ENCODE measurements around the gene TMEM54.

Gene TMEM54, protein sequence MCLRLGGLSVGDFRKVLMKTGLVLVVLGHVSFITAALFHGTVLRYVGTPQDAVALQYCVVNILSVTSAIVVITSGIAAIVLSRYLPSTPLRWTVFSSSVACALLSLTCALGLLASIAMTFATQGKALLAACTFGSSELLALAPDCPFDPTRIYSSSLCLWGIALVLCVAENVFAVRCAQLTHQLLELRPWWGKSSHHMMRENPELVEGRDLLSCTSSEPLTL

DNA sequence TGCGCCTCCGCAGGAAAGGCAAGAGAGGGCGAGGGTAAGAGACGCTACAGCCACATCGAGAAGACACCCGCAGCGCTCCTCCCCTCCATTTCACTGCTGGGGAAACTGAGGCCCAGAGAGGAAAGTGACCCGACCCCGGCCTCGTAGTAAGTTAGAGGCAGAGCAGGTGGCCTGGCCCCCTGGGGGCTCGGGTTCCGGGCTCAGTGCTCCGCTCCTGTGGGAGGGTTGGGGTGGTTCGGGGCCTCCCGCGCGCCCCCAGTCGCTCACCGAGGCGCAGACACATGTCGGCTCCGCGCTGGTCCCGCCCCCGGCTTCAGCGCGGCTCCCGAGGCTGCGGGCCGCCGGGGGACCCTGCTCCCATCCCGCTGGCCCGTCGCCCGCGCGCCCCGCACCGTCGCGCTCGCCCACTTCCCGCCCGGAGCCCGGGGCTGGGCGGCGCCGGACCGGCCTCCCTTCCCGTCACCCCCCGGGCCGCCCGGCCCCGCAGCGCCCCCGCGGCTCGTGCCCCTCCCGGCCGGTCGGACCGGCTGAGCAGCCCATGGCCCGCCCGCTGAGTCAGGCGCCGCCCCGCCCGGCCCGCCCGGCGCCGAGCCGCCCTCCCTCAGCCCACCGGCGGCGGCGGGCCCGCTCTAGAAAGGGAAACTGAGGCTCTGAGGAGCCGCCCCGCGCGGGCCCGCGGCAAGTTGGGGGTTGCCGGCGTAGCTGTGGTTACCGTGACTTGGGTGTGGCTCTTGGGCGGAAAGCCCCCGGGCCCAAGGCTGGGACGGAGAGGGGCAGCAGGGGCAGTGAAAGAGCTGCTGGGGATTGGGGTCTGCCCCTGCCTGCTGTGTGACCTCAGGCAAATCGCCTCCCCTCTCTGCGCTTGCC lies at the start of gene TMEM54:
Gene TMEM54, minus strand, starts transcription at position 434 of the 867 bp plus-strand sequence. Its CDS starts 151 bp downstream, at position 283.
- no peak within 1 kb of the TSS for H3K27ac ChIP-seq (ENCODE audit: low read depth, low read length, poor library complexity, severe bottlenecking)
- no peaks in the 10 kb centered on the region for H3K79me2 ChIP-seq (ENCODE audit: insufficient read depth, low read length)
- no peaks in the 10 kb centered on the region for H3K9me3 ChIP-seq (ENCODE audit: low read length)
- H3K9me2 ChIP-seq (ENCODE audit: low read depth, low read length): no peaks in the 10 kb centered on the region
- no peaks in the 10 kb centered on the region for H3F3A ChIP-seq (ENCODE audit: insufficient read depth, low read length)
- H4K20me1 ChIP-seq (ENCODE audit: insufficient read depth, low read length): no peaks in the 10 kb centered on the region
- H3K9ac ChIP-seq (ENCODE audit: low read length): no peak within 1 kb of the TSS; the same call in 1 of the 2 replicates
- peak within 1 kb of the TSS; percentile 53 for H3K4me3 ChIP-seq (ENCODE audit: low read depth, low read length, poor library complexity, severe bottlenecking)
- no peak within 1 kb of the TSS for H2AFZ ChIP-seq (ENCODE audit: low read length)
- no peaks in the 10 kb centered on the region for H3K36me3 ChIP-seq (ENCODE audit: insufficient read depth, low read length)
- H3K27me3 ChIP-seq (ENCODE audit: insufficient read depth, low read length): peaks cover 14% of the 10 kb centered on the region
- peaks cover 3% of the 10 kb centered on the region for H3K4me1 ChIP-seq (ENCODE audit: insufficient read depth, low read length, severe bottlenecking)
- no peak for TF ChIP-seq EZH2 (IDR thresholded peaks at IDR 0.05; ENCODE audit: borderline replicate concordance, low read length)
- TF ChIP-seq, protein P1, sequence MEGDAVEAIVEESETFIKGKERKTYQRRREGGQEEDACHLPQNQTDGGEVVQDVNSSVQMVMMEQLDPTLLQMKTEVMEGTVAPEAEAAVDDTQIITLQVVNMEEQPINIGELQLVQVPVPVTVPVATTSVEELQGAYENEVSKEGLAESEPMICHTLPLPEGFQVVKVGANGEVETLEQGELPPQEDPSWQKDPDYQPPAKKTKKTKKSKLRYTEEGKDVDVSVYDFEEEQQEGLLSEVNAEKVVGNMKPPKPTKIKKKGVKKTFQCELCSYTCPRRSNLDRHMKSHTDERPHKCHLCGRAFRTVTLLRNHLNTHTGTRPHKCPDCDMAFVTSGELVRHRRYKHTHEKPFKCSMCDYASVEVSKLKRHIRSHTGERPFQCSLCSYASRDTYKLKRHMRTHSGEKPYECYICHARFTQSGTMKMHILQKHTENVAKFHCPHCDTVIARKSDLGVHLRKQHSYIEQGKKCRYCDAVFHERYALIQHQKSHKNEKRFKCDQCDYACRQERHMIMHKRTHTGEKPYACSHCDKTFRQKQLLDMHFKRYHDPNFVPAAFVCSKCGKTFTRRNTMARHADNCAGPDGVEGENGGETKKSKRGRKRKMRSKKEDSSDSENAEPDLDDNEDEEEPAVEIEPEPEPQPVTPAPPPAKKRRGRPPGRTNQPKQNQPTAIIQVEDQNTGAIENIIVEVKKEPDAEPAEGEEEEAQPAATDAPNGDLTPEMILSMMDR (IDR thresholded peaks at IDR 0.05; ENCODE audit: low read length): no peak
- peak within 1 kb of the TSS; percentile 66 for H3K4me2 ChIP-seq (ENCODE audit: low read length)

DNA sequence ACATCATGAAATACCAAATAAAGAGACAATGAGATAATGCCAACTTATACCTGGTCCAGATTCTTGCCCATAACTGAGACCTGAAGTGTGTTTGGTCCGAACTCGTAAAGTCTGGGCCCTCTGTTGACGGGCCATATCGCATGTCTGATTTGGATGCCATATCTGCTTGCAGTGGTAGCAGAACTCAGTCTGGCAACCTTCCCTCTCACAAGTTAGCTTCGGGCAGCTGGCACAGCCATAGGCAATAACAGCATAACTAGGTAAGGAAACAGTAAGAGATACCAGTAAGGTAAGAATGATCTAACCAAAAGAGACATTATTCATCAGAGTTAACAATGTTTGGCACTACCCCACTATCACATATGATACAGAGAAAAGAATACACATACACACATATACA lies 48.3 kb upstream of the TMEM54 start:
- Histone ChIP-seq H3K4me1 (ENCODE audit: insufficient read depth, low read length, severe bottlenecking) (peaks cover 18% of the 10 kb centered on the region), H3K27me3 (ENCODE audit: insufficient read depth, low read length) (no peaks in the 10 kb centered on the region), H3K9ac (ENCODE audit: low read length) (no peak overlapping the region), H3K4me2 (ENCODE audit: low read length) (no peak overlapping the region), H3F3A (ENCODE audit: insufficient read depth, low read length) (no peaks in the 10 kb centered on the region), H3K4me3 (ENCODE audit: low read depth, low read length, poor library complexity, severe bottlenecking) (no peak overlapping the region), H3K36me3 (ENCODE audit: insufficient read depth, low read length) (peaks cover 22% of the 10 kb centered on the region; the same call in 1 of the 2 replicates), H3K9me2 (ENCODE audit: low read depth, low read length) (no peaks in the 10 kb centered on the region), H3K27ac (ENCODE audit: low read depth, low read length, poor library complexity, severe bottlenecking) (no peak overlapping the region), H2AFZ (ENCODE audit: low read length) (no peak overlapping the region), H4K20me1 (ENCODE audit: insufficient read depth, low read length) (no peaks in the 10 kb centered on the region), H3K79me2 (ENCODE audit: insufficient read depth, low read length) (peaks cover under 1% of the 10 kb centered on the region; the same call in 1 of the 2 replicates), H3K9me3 (ENCODE audit: low read length) (no peaks in the 10 kb centered on the region)
- TF ChIP-seq, protein P1 (IDR thresholded peaks at IDR 0.05; ENCODE audit: low read length): no peak
- no peak for TF ChIP-seq EZH2 (IDR thresholded peaks at IDR 0.05; ENCODE audit: borderline replicate concordance, low read length)

DNA sequence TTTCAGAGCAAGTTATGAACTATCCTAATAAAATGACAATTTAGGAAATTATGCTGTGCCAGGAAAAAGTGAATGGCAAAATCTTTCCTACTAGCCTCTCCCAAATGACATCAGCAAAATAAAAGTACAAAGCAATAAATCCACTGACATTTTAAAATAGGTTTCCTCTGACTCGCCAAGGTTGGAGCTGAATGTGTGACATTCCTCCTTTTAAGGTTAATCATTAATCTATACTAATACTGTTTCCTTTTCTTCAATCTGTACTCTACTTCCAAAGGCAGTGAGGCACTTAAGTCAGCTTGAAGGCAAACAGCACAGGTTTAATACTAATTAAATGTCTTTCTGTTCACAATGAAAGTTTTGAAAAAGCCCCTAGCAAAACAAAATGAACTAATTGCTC lies 47.7 kb upstream of the TMEM54 start:
- Histone ChIP-seq H3K9ac (ENCODE audit: low read length) (no peak overlapping the region), H3K9me3 (ENCODE audit: low read length) (no peaks in the 10 kb centered on the region), H3K27ac (ENCODE audit: low read depth, low read length, poor library complexity, severe bottlenecking) (no peak overlapping the region), H3K4me3 (ENCODE audit: low read depth, low read length, poor library complexity, severe bottlenecking) (no peak overlapping the region), H3K36me3 (ENCODE audit: insufficient read depth, low read length) (peaks cover 28% of the 10 kb centered on the region; the same call in 1 of the 2 replicates), H3K9me2 (ENCODE audit: low read depth, low read length) (no peaks in the 10 kb centered on the region), H4K20me1 (ENCODE audit: insufficient read depth, low read length) (no peaks in the 10 kb centered on the region), H3K4me1 (ENCODE audit: insufficient read depth, low read length, severe bottlenecking) (peaks cover 16% of the 10 kb centered on the region), H3K79me2 (ENCODE audit: insufficient read depth, low read length) (no peaks in the 10 kb centered on the region), H3F3A (ENCODE audit: insufficient read depth, low read length) (no peaks in the 10 kb centered on the region), H3K4me2 (ENCODE audit: low read length) (no peak overlapping the region), H3K27me3 (ENCODE audit: insufficient read depth, low read length) (no peaks in the 10 kb centered on the region), H2AFZ (ENCODE audit: low read length) (no peak overlapping the region)
- TF ChIP-seq EZH2 (IDR thresholded peaks at IDR 0.05; ENCODE audit: borderline replicate concordance, low read length): no peak
- TF ChIP-seq, protein P1 (IDR thresholded peaks at IDR 0.05; ENCODE audit: low read length): no peak

Data from OCI-LY1 (cell line).